ENCODE data around the gene PXN.

DNA sequence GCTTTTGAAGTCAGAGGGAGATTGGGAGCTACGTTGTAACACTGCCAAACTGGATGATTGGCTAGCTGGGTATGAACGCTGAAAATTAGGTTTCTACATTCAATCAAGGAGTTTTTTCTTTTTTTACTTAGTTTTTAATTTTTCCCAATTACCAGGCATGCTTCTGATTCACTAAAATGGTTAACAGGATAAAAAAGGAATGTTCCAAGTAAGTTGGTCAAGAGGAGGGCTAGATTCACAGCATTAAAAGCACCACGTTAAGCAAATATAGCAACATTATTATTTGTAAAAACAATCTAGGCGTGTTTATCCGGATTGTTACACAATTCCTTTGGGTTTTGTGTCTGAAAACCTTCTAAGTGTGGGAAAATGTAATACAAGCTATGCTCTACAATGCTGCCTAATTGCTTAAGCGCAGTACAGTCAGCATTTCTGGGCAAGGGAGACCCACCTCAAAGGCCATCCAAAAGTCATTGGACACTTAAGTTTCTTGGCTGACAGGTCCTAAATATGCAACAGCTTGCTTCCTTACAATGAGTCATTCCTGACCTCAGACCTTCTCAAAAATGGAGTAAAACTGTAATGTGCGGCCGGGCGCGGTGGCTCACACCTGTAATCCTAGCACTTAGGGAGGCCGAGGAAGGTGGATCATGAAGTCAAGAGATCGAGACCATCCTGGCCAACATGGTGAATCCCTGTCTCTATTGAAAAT lies 65.8 kb downstream of the PXN start:
- no peak for TF ChIP-seq SUZ12 (IDR thresholded peaks at IDR 0.05; ENCODE audit: extremely low read depth, insufficient read depth, insufficient read length)
- TF ChIP-seq YY1 (IDR thresholded peaks at IDR 0.05; ENCODE audit: insufficient read depth, insufficient read length), result no peak
- no peak for TF ChIP-seq ZNF274 (IDR thresholded peaks at IDR 0.05; ENCODE audit: low read depth, low read length)
